ENCODE results near the gene KRT10.

GRCh38 chr17:40777459-40777858 is 45.0 kb downstream of the KRT10 start:
- TF ChIP-seq POLR2A (IDR thresholded peaks at IDR 0.05), result no peak
- TF ChIP-seq, protein P1, sequence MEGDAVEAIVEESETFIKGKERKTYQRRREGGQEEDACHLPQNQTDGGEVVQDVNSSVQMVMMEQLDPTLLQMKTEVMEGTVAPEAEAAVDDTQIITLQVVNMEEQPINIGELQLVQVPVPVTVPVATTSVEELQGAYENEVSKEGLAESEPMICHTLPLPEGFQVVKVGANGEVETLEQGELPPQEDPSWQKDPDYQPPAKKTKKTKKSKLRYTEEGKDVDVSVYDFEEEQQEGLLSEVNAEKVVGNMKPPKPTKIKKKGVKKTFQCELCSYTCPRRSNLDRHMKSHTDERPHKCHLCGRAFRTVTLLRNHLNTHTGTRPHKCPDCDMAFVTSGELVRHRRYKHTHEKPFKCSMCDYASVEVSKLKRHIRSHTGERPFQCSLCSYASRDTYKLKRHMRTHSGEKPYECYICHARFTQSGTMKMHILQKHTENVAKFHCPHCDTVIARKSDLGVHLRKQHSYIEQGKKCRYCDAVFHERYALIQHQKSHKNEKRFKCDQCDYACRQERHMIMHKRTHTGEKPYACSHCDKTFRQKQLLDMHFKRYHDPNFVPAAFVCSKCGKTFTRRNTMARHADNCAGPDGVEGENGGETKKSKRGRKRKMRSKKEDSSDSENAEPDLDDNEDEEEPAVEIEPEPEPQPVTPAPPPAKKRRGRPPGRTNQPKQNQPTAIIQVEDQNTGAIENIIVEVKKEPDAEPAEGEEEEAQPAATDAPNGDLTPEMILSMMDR (IDR thresholded peaks at IDR 0.05), result no peak
